Skin epidermis (tissue), 12 donors: ENCODE measurements around the gene SOX11.
"Not testable (repeated sequence)": the region's sequence is repeated elsewhere in the genome, so short reads cannot be mapped to it uniquely, and the experiment has no call there.

ENCODE experiments used
- H3K27ac ChIP-seq, 21 experiments: fragments of 200-600 bp; sonication (generic) in 11 of 21; one replicate each; pipeline ENCODE4 v1.5.0; 2020; ENCODE audit warnings: mild to moderate bottlenecking in 3 of 21, inconsistent platforms in 2 of 21, moderate library complexity in 2 of 21
- H3K4me3 ChIP-seq, 7 experiments: fragments of 200-600 bp; sonication (generic) in 2 of 7; one replicate each; pipeline ENCODE4 v1.5.0; 2020; ENCODE audit warnings: inconsistent platforms in 2 of 7, mild to moderate bottlenecking in 2 of 7, moderate library complexity in 1 of 7

SOX11 gene

GRCh38 chr2:5691985-5692529 lies at the start of gene SOX11:
Gene SOX11, plus strand, starts transcription at chr2:5692384. Its CDS starts 338 bp downstream, at chr2:5692722.
- Histone ChIP-seq H3K27ac (peak within 1 kb of the TSS in 1 of 21 experiments; percentile 70), H3K4me3 (peak within 1 kb of the TSS in 4 of 7 experiments; percentile 2 to 44 (median 25))

GRCh38 chr2:5652734-5653133 lies 39.5 kb upstream of the SOX11 start:
- not testable (repeated sequence) for H3K4me3 ChIP-seq, H3K27ac ChIP-seq

GRCh38 chr2:5653756-5654155 lies 38.4 kb upstream of the SOX11 start:
- H3K27ac ChIP-seq, H3K4me3 ChIP-seq: not testable (repeated sequence)

GRCh38 chr2:5657231-5657630 lies 35.0 kb upstream of the SOX11 start:
- no peak overlapping the region for H3K4me3 ChIP-seq
- no peak overlapping the region for H3K27ac ChIP-seq

- no peak overlapping the region for H3K27ac ChIP-seq
Measured at GRCh38 chr2:5660591-5660990, 31.6 kb upstream of the SOX11 start.

GRCh38 chr2:5661362-5661761 lies 30.8 kb upstream of the SOX11 start:
- H3K27ac ChIP-seq: no peak overlapping the region
- H3K4me3 ChIP-seq: no peak overlapping the region

More at GRCh38 chr2:5660591-5660990, 31.6 kb upstream of the SOX11 start:
- H3K4me3 ChIP-seq: no peak overlapping the region

GRCh38 chr2:5664278-5664681 lies 27.9 kb upstream of the SOX11 start:
- no peak overlapping the region for H3K4me3 ChIP-seq

GRCh38 chr2:5665066-5665465 lies 27.1 kb upstream of the SOX11 start:
- H3K27ac ChIP-seq: no peak overlapping the region
- H3K4me3 ChIP-seq: no peak overlapping the region

More at GRCh38 chr2:5664278-5664681, 27.9 kb upstream of the SOX11 start:
- H3K27ac ChIP-seq: no peak overlapping the region

GRCh38 chr2:5666798-5667197 lies 25.4 kb upstream of the SOX11 start:
- Histone ChIP-seq H3K4me3 (no peak overlapping the region), H3K27ac (no peak overlapping the region)

GRCh38 chr2:5667655-5668054 lies 24.5 kb upstream of the SOX11 start:
- H3K4me3 ChIP-seq, H3K27ac ChIP-seq: not testable (repeated sequence)

GRCh38 chr2:5668682-5669250 lies 23.4 kb upstream of the SOX11 start:
- no peak overlapping the region for H3K27ac ChIP-seq

GRCh38 chr2:5672749-5673144 lies 19.4 kb upstream of the SOX11 start:
- no peak overlapping the region for H3K27ac ChIP-seq
- H3K4me3 ChIP-seq: no peak overlapping the region

More at GRCh38 chr2:5668682-5669250, 23.4 kb upstream of the SOX11 start:
- no peak overlapping the region for H3K4me3 ChIP-seq

GRCh38 chr2:5673145-5674025 lies 18.8 kb upstream of the SOX11 start:
- Histone ChIP-seq H3K4me3 (no peak overlapping the region), H3K27ac (no peak overlapping the region)

GRCh38 chr2:5674026-5674340 lies 18.2 kb upstream of the SOX11 start:
- no peak overlapping the region for H3K27ac ChIP-seq
- no peak overlapping the region for H3K4me3 ChIP-seq

GRCh38 chr2:5677133-5677532 lies 15.1 kb upstream of the SOX11 start:
- Histone ChIP-seq H3K27ac (no peak overlapping the region), H3K4me3 (no peak overlapping the region)

GRCh38 chr2:5683471-5683870 lies 8.7 kb upstream of the SOX11 start:
- H3K4me3 ChIP-seq: no peak overlapping the region
- no peak overlapping the region for H3K27ac ChIP-seq

GRCh38 chr2:5685225-5685624 lies 7.0 kb upstream of the SOX11 start:
- Histone ChIP-seq H3K4me3 (no peak overlapping the region), H3K27ac (no peak overlapping the region)

- Histone ChIP-seq H3K27ac (no peak overlapping the region), H3K4me3 (no peak overlapping the region)
Measured at GRCh38 chr2:5686068-5686467, 6.1 kb upstream of the SOX11 start.

GRCh38 chr2:5686536-5686935 lies 5.6 kb upstream of the SOX11 start:
- Histone ChIP-seq H3K4me3 (no peak overlapping the region), H3K27ac (no peak overlapping the region)

- no peak overlapping the region for H3K27ac ChIP-seq
- no peak overlapping the region for H3K4me3 ChIP-seq
Measured at GRCh38 chr2:5689750-5690149, 2.4 kb upstream of the SOX11 start.

- no peak overlapping the region for H3K27ac ChIP-seq
- H3K4me3 ChIP-seq: peak overlapping the region in 2 of 7 experiments; percentile 20 to 44
Measured at GRCh38 chr2:5690286-5690685, 1.9 kb upstream of the SOX11 start.
